ENCODE measurements around the gene ZBTB40. TPM values are rescaled to one million over a fixed set of nuclear protein-coding genes. Genes with fewer than 3 reads are reported as not detected.

ZBTB40 gene
- total RNA-seq, 2 experiments from 2014 or later = 11.8 to 12.9 TPM

- intact Hi-C loops (cut with micrococcal nuclease) = no loop called here
- H3K4me3 Mint-ChIP-seq = no peak overlapping the region
- H3K4me1 Mint-ChIP-seq (ENCODE audit: low read depth) = peaks cover 18% of the 10 kb centered on the region
- POLR2A ChIA-PET = no interaction called here
- no peak for DNase-seq
- H3K36me3 Mint-ChIP-seq = peaks cover 10% of the 10 kb centered on the region
- peaks cover 22% of the 10 kb centered on the region for H3K9me3 Mint-ChIP-seq
- H3K27ac Mint-ChIP-seq = no peak overlapping the region
- H3K27me3 Mint-ChIP-seq = no peaks in the 10 kb centered on the region
- CTCF ChIA-PET = no interaction called here
These were observed 33.2 kb downstream of the ZBTB40 start for GRCh38 chr1:22484706-22485345.

GRCh38 chr1:22485431-22485830 lies 33.8 kb downstream of the ZBTB40 start:
- Mint-ChIP-seq H3K27me3 (no peaks in the 10 kb centered on the region), H3K4me3 (no peak overlapping the region), H3K36me3 (peaks cover 9% of the 10 kb centered on the region), H3K27ac (no peak overlapping the region), H3K4me1 (ENCODE audit: low read depth) (peaks cover 18% of the 10 kb centered on the region), H3K9me3 (peaks cover 22% of the 10 kb centered on the region)
- DNase-seq = no peak
- POLR2A ChIA-PET = no interaction called here
- CTCF ChIA-PET = no interaction called here
- intact Hi-C loops (cut with micrococcal nuclease) = no loop called here

DNA sequence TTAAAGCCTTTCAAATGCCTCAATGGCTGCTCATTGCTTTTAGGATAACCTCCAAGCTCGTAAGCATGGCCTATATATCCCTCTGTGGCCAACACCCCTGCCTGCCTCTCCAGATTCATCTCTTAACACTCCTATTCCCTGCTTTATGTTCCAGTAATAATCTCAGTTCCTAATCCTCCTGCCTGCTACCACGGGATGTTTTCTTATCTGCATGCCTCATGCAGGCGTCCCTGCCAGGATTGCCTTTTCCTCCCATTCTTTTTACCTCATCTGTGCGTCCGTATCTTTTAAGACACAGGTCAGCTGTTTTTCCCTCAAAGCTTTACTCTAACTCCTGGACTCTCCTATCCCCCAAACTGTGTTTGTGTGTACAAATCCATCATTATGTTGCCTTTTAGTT lies 36.1 kb downstream of the ZBTB40 start:
- intact Hi-C loops (cut with micrococcal nuclease) = no loop called here
- CTCF ChIA-PET = no interaction called here
- H3K36me3 Mint-ChIP-seq = peaks cover 16% of the 10 kb centered on the region
- DNase-seq = no peak
- H3K27ac Mint-ChIP-seq = no peak overlapping the region
- H3K27me3 Mint-ChIP-seq = no peaks in the 10 kb centered on the region
- H3K4me1 Mint-ChIP-seq (ENCODE audit: low read depth) = peaks cover 16% of the 10 kb centered on the region
- POLR2A ChIA-PET = no interaction called here
- H3K4me3 Mint-ChIP-seq = no peak overlapping the region
- H3K9me3 Mint-ChIP-seq = peaks cover 20% of the 10 kb centered on the region

DNA sequence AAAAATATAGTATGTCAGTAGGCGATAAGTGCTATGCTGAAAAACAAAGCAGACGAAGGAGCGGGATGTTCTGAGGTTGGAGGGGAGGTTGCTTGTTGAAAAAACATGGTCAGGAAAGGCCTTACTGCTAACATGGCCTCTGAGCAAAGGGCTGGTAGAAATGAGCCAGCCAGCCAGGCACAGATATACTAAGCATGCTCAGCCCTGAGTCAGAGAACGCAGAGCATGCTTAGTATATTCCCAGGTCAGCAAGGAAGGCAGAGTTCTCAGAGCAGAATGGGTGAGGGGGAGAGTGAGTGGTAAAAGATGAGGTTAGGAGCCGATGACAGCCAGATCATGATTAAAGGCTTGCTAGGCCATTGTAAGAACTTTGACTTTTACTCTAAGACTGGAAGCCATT lies 36.7 kb downstream of the ZBTB40 start:
- peaks cover 18% of the 10 kb centered on the region for H3K36me3 Mint-ChIP-seq

DNA sequence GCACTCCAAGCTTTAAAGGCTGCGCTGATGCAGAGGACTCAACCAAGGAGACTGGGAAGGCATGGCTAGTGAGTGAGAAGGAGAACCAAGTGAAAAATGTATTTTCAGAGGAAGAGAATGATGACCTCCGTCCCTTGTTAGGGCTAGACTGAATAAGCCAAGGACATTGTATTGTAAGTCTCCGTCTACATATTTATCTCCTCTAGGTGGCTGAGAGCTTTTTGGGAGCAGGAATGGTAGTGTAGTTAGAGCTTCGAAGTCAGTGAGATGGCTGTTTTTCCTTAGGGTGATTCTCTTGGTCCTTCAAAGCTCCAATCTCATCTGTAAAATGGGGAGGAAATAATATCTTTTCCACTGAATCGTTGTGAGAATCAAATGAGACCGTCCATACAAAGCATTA lies 37.6 kb downstream of the ZBTB40 start:
- peaks cover 19% of the 10 kb centered on the region for H3K36me3 Mint-ChIP-seq
- H3K27me3 Mint-ChIP-seq = no peaks in the 10 kb centered on the region
- H3K4me1 Mint-ChIP-seq (ENCODE audit: low read depth) = peaks cover 13% of the 10 kb centered on the region
- peaks cover 7% of the 10 kb centered on the region for H3K9me3 Mint-ChIP-seq
- H3K27ac Mint-ChIP-seq = no peak overlapping the region
- POLR2A ChIA-PET = no interaction called here
- intact Hi-C loops (cut with micrococcal nuclease) = no loop called here
- CTCF ChIA-PET = no interaction called here
- H3K4me3 Mint-ChIP-seq = no peak overlapping the region
- no peak for DNase-seq

More for the DNA sequence above, 36.7 kb downstream of the ZBTB40 start:
- peaks cover 16% of the 10 kb centered on the region for H3K9me3 Mint-ChIP-seq
- no peak for DNase-seq
- ChIA-PET POLR2A (no interaction called here), CTCF (no interaction called here)
- H3K4me3 Mint-ChIP-seq = no peak overlapping the region
- intact Hi-C loops (cut with micrococcal nuclease) = no loop called here
- H3K4me1 Mint-ChIP-seq (ENCODE audit: low read depth) = peaks cover 13% of the 10 kb centered on the region
- no peaks in the 10 kb centered on the region for H3K27me3 Mint-ChIP-seq
- H3K27ac Mint-ChIP-seq = no peak overlapping the region

DNA sequence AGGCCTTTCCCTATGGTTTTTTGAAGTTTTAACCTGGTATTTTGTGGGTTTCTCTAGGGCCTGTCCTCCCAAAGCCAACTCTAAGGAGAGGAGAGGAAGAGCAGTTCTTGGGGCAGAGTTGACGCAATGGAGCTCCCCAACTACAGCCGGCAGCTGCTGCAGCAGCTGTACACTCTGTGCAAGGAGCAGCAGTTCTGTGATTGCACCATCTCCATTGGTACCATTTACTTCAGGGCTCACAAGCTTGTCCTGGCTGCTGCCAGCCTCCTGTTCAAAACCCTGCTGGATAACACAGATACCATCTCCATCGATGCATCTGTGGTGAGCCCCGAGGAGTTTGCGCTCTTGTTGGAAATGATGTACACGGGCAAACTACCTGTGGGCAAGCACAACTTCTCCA lies 38.2 kb downstream of the ZBTB40 start:
- intact Hi-C loops (cut with micrococcal nuclease) = no loop called here
- H3K27me3 Mint-ChIP-seq = no peaks in the 10 kb centered on the region
- no peak overlapping the region for H3K27ac Mint-ChIP-seq
- DNase-seq = no peak
- peaks cover 20% of the 10 kb centered on the region for H3K36me3 Mint-ChIP-seq
- peaks cover 2% of the 10 kb centered on the region for H3K9me3 Mint-ChIP-seq
- CTCF ChIA-PET = no interaction called here
- H3K4me1 Mint-ChIP-seq (ENCODE audit: low read depth) = peaks cover 7% of the 10 kb centered on the region
- POLR2A ChIA-PET = no interaction called here
- no peak overlapping the region for H3K4me3 Mint-ChIP-seq

DNA sequence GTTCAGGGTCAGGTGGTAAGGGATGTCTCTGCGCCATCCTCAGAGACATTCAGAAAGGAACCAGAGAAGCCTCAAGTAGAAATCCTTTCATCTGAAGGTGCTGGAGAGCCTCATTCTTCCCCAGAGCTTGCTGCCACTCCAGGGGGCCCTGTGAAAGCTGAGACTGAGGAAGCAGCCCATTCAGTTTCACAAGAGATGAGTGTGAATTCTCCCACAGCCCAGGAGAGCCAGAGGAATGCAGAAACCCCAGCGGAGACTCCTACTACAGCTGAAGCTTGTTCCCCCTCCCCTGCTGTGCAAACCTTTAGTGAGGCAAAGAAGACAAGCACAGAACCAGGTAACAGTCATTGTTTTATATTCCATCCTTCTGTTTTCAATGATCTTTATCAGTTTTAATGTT lies 38.7 kb downstream of the ZBTB40 start:
- Mint-ChIP-seq H3K27me3 (no peaks in the 10 kb centered on the region), H3K27ac (no peak overlapping the region), H3K36me3 (peaks cover 20% of the 10 kb centered on the region), H3K4me1 (ENCODE audit: low read depth) (peaks cover 4% of the 10 kb centered on the region), H3K9me3 (no peaks in the 10 kb centered on the region), H3K4me3 (no peak overlapping the region)
- no peak for DNase-seq
- intact Hi-C loops (cut with micrococcal nuclease) = no loop called here
- POLR2A ChIA-PET = no interaction called here
- CTCF ChIA-PET = no interaction called here

GRCh38 chr1:22491995-22492715 lies 40.5 kb downstream of the ZBTB40 start:
- no peak overlapping the region for H3K4me3 Mint-ChIP-seq
- no peak for DNase-seq
- H3K36me3 Mint-ChIP-seq = peaks cover 28% of the 10 kb centered on the region
- intact Hi-C loops (cut with micrococcal nuclease) = no loop called here
- ChIA-PET POLR2A (no interaction called here), CTCF (no interaction called here)
- no peaks in the 10 kb centered on the region for H3K9me3 Mint-ChIP-seq
- H3K4me1 Mint-ChIP-seq (ENCODE audit: low read depth) = no peaks in the 10 kb centered on the region
- no peak overlapping the region for H3K27ac Mint-ChIP-seq
- no peaks in the 10 kb centered on the region for H3K27me3 Mint-ChIP-seq

- peaks cover 31% of the 10 kb centered on the region for H3K36me3 Mint-ChIP-seq
- H3K4me3 Mint-ChIP-seq = no peak overlapping the region
- H3K27me3 Mint-ChIP-seq = no peaks in the 10 kb centered on the region
- no peak overlapping the region for H3K27ac Mint-ChIP-seq
- CTCF ChIA-PET = no interaction called here
- DNase-seq = no peak
- intact Hi-C loops (cut with micrococcal nuclease) = no loop called here
- H3K4me1 Mint-ChIP-seq (ENCODE audit: low read depth) = no peaks in the 10 kb centered on the region
- no peaks in the 10 kb centered on the region for H3K9me3 Mint-ChIP-seq
- POLR2A ChIA-PET = interaction anchor here (0.6 to 1.2 kb wide), 2 partner anchors 20 to 22 kb away, joined by 3 to 4 read pairs; no protein-coding TSS in a partner anchor
These were observed 42.5 kb downstream of the ZBTB40 start for GRCh38 chr1:22494144-22494543.

DNA sequence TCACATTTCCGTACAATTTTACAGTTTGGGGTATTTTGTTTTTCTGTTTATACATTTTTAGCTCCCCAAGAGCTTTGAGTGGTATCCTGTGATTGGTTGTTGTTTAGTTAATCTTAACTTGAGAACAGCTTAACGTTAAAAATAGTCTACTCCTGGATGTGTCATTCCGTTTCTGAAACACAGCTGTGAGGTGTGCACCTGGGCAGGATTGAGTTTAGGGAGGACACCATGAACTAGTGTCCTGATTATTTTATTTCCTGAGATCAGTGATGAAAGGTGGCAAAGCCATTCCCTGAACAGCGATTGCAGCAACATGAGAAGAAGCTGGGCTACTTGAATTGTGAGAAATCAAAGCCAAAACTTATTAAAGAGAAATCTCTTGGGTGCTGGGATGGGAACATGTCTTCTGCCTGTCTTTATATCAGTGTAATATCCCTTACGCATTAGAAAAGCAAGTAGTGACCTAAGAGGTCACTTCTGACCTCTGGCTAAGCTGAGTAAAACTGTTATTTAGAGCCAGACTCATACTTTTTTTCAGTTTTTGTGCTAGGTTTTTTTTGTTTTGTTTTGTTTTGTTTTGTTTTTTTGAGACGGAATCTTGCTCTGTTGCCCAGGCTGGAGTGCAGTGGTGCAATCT lies 43.4 kb downstream of the ZBTB40 start:
- H3K4me1 Mint-ChIP-seq (ENCODE audit: low read depth) = no peaks in the 10 kb centered on the region
- intact Hi-C loops (cut with micrococcal nuclease) = no loop called here
- no peaks in the 10 kb centered on the region for H3K9me3 Mint-ChIP-seq
- H3K4me3 Mint-ChIP-seq = no peak overlapping the region
- H3K27me3 Mint-ChIP-seq = no peaks in the 10 kb centered on the region
- peaks cover 31% of the 10 kb centered on the region for H3K36me3 Mint-ChIP-seq
- ChIA-PET POLR2A (interaction anchor here (0.6 to 1.2 kb wide), 2 partner anchors 21 to 23 kb away, joined by 3 to 4 read pairs; no protein-coding TSS in a partner anchor), CTCF (no interaction called here)
- DNase-seq = no peak
- H3K27ac Mint-ChIP-seq = no peak overlapping the region

GRCh38 chr1:22496536-22497160 lies 45.0 kb downstream of the ZBTB40 start:
- CTCF ChIA-PET = no interaction called here
- intact Hi-C loops (cut with micrococcal nuclease) = no loop called here
- Mint-ChIP-seq H3K4me3 (no peak overlapping the region), H3K36me3 (peaks cover 32% of the 10 kb centered on the region), H3K27ac (no peak overlapping the region), H3K9me3 (no peaks in the 10 kb centered on the region), H3K27me3 (no peaks in the 10 kb centered on the region), H3K4me1 (ENCODE audit: low read depth) (no peaks in the 10 kb centered on the region)
- DNase-seq = no peak
- POLR2A ChIA-PET = no interaction called here

DNA sequence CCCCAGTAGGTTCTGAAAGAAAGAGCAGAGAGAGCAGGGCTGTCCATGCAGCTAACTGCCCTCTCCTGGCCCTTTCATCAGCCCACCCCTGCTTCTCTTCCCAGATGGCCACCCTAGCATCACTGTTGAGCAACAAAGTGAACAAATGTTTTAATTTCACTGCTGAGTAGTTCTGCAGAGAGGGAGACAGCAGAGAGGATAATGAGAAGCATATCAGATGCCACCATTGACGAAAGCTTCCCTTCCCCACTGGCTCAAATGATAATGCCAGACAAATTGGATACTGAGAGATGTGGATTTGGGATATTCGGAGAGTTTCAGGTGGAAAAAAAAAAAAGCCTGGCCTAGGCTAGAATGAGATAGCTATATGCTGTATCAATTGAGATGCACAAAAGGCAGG lies 46.8 kb downstream of the ZBTB40 start:
- CTCF ChIA-PET = no interaction called here
- no peaks in the 10 kb centered on the region for H3K27me3 Mint-ChIP-seq
- no peak overlapping the region for H3K4me3 Mint-ChIP-seq
- intact Hi-C loops (cut with micrococcal nuclease) = no loop called here
- POLR2A ChIA-PET = no interaction called here
- DNase-seq = no peak
- peaks cover 24% of the 10 kb centered on the region for H3K36me3 Mint-ChIP-seq
- H3K27ac Mint-ChIP-seq = no peak overlapping the region
- no peaks in the 10 kb centered on the region for H3K4me1 Mint-ChIP-seq (ENCODE audit: low read depth)
- no peaks in the 10 kb centered on the region for H3K9me3 Mint-ChIP-seq

Data from activated CD4-positive, alpha-beta memory T cell treated with anti-CD3 and anti-CD28 coated beads for 36 hours (primary cell).